H1 (cell line): ENCODE data around the gene PREB.

Source experiments
- BRCA1 ChIP-seq: IDR thresholded peaks from 2 replicates; pipeline ENCODE4 v1.6.1; 2012; ENCODE audit warnings: low read depth, low read length, improper control_type of control experiment
- CHD7 ChIP-seq: fragments of 300-600 bp; sonication (generic); IDR thresholded peaks from 2 replicates; pipeline ENCODE4 v1.7.1; 2012; ENCODE audit warnings: low read length, moderate library complexity, mild to moderate bottlenecking, inconsistent platforms; ENCODE audit not compliant: insufficient replicate concordance
- CREB1 ChIP-seq: IDR thresholded peaks from 2 replicates; pipeline ENCODE4 v1.6.1; 2012; ENCODE audit warnings: inconsistent platforms
- CTCF ChIP-seq, 3 experiments: IDR thresholded peaks; 1 replicate in 2 of 3; 2 replicates in 1 of 3; pipeline versions ENCODE4 v1.5.1 to v1.6.1; 2011; ENCODE audit warnings: low read length in 3 of 3, mild to moderate bottlenecking in 3 of 3, inconsistent platforms in 2 of 3, low read depth in 1 of 3, moderate library complexity in 1 of 3; ENCODE audit not compliant: insufficient read depth in 1 of 3; ENCODE audit errors: control extremely low read depth in 1 of 3
- EGR1 ChIP-seq: IDR thresholded peaks from 2 replicates; pipeline ENCODE4 v1.6.1; 2011; ENCODE audit warnings: low read depth, low read length, borderline replicate concordance
- EP300 ChIP-seq, 2 experiments: IDR thresholded peaks; 1 replicate in 1 of 2; 2 replicates in 1 of 2; pipeline ENCODE4 v1.6.1; 2011 to 2012; ENCODE audit warnings: low read depth in 2 of 2, low read length in 2 of 2, mild to moderate bottlenecking in 2 of 2, borderline replicate concordance in 1 of 2, inconsistent platforms in 1 of 2, moderate library complexity in 1 of 2
- POLR2A ChIP-seq, 2 experiments: IDR thresholded peaks; 1 replicate in 1 of 2; 2 replicates in 1 of 2; pipeline ENCODE4 v1.6.1; 2011; ENCODE audit warnings: low read depth in 2 of 2, low read length in 2 of 2, mild to moderate bottlenecking in 2 of 2; ENCODE audit errors: control extremely low read depth in 1 of 2
- SIRT6 ChIP-seq: IDR thresholded peaks from one replicate; pipeline ENCODE4 v1.7.1; 2012; ENCODE audit warnings: low read length, inconsistent platforms
- SIX5 ChIP-seq: IDR thresholded peaks from 2 replicates; pipeline ENCODE4 v1.6.1; 2011; ENCODE audit warnings: mild to moderate bottlenecking, low read depth, low read length
- SP1 ChIP-seq: IDR thresholded peaks from 2 replicates; pipeline ENCODE4 v1.6.1; 2011; ENCODE audit warnings: low read depth, low read length
- TAF1 ChIP-seq: IDR thresholded peaks from 2 replicates; pipeline ENCODE4 v1.6.1; 2011; ENCODE audit warnings: mild to moderate bottlenecking, low read depth, low read length
- ZNF274 ChIP-seq: IDR thresholded peaks from 2 replicates; pipeline ENCODE4 v1.7.0; 2012; ENCODE audit warnings: low read length, borderline replicate concordance; ENCODE audit errors: extremely low read depth

- TF ChIP-seq ZNF274 (no peak), CHD7 (no peak), CTCF (IDR thresholded peaks at IDR 0.05; ENCODE audit: control extremely low read depth in 1 of 3, insufficient read depth in 1 of 3, low read depth in 1 of 3, low read length in 3 of 3) (peak in 2 of 3 experiments; percentile 40 to 51; a peak in 2 of 4 replicates), EP300 (IDR thresholded peaks at IDR 0.05; ENCODE audit: borderline replicate concordance in 1 of 2, low read depth in 2 of 2, low read length in 2 of 2) (no peak), POLR2A (IDR thresholded peaks at IDR 0.05; ENCODE audit: control extremely low read depth in 1 of 2, low read depth in 2 of 2, low read length in 2 of 2) (no peak), SP1 (no peak), TAF1 (0 out of 2 replicates have a peak, but pooled peaks have one; percentile 1), CREB1 (0 out of 2 replicates have a peak, but pooled peaks have one; percentile 24), SIX5 (no peak), SIRT6 (no peak), BRCA1 (no peak), EGR1 (no peak)
These were observed 48.8 kb downstream of the PREB start for GRCh38 chr2:27085673-27086089.
